IPS-NIHi7 (cell line): ENCODE data around the gene MRPL1.
"Not testable (repeated sequence)": the region's sequence is repeated elsewhere in the genome, so short reads cannot be mapped to it uniquely, and the experiment has no call there.

Experiments used
- DNase-seq: peaks from one replicate; pipeline ENCODE4 v3.0.0; 2012; ENCODE audit warnings: mixed read lengths; ENCODE audit errors: extremely low spot score

The MRPL1 gene

GRCh38 chr4:77982900-77983540 is 120.4 kb downstream of the MRPL1 start:
- DNase-seq, result not testable (repeated sequence)

GRCh38 chr4:77983612-77984311 is 121.1 kb downstream of the MRPL1 start:
- not testable (repeated sequence) for DNase-seq

- DNase-seq, result no peak
These were observed 127.3 kb downstream of the MRPL1 start for GRCh38 chr4:77989968-77990367.

GRCh38 chr4:77990456-77990855 is 127.8 kb downstream of the MRPL1 start:
- DNase-seq, result no peak

GRCh38 chr4:77990904-77991358 is 128.3 kb downstream of the MRPL1 start:
- DNase-seq, result no peak

GRCh38 chr4:77992581-77992980 is 130.0 kb downstream of the MRPL1 start:
- no peak for DNase-seq

GRCh38 chr4:77994194-77994721 is 131.6 kb downstream of the MRPL1 start:
- peak; percentile 77 for DNase-seq

GRCh38 chr4:77996076-77996475 is 133.4 kb downstream of the MRPL1 start:
- DNase-seq, result no peak

GRCh38 chr4:78001531-78001930 is 138.9 kb downstream of the MRPL1 start:
- DNase-seq, result no peak

GRCh38 chr4:78002260-78002659 is 139.6 kb downstream of the MRPL1 start:
- no peak for DNase-seq
